Measurements from ENCODE around the gene PSMB5.
"Not testable (repeated sequence)": the region's sequence is repeated elsewhere in the genome, so short reads cannot be mapped to it uniquely, and the experiment has no call there.

Gene PSMB5

DNA sequence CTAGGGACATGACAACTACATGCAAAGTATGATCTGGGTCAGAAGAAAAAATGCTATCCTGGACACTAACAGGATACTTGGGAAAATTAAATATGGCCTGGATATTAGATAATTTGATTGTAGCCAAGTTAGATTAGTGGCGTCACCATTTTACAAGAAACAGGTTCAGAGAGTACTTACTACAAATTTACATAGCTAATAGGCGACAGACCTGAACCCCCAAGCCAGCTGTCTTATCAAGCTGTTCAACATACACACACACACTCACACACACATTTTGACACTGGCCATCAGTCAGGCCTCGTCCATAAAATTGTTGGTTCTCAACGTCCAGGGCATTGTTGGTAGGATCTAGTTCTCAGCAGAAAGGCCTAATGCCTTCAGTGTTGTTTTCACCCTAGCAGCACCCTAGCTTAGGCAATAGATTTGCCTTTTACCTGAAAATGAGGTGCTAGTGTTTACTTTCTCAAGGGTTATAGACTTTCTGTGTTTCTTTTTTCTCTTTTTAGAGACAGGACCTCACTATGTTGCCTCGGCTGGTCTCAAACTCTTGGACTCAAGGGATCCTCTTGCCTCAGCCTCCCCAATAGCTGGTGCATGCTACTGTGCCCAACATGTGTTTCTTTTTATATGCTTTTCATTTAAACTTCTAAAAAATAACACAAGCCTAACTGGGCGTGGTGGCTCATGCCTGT lies 21.5 kb downstream of the PSMB5 start:
- no peak for DNase-seq

DNA sequence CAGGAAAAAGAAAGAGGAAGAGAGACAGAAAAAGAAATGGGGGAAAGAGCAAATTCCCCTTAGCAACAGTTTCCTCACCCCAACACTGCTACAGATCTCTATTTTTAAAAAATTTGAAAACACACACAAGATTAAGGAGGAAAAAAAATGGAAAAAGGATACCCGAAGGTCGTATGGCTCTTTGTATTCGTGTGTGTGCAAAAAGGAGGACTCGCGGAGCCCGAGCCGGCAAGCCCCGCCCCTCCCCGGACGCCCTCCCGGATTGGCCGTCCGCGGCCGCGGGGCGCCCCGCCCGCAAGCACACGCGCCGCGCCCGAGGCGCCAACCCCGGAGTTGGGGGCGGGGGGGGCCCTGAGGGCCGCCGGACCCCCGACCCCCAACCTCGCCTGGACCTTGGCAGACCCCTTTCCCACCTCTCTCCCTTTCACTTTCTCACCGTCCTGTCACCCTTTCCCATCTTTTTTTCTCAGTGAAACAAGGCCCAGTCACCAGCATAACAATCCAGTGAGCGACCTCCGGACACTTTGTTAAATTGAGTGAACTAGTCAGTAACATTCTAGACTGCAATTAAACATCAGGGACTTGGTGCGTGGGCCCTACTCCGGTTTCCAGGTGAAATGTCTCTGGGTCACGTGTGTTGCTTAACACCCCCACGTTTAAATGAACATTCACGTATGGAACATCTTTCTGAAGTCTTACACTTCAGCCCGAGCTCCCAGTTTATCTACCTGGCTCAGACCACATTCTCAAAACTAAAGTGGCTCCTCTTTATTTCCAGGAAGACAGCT lies 24.6 kb downstream of the PSMB5 start, which contains the start of gene C14orf93:
C14orf93 (minus strand) TSS at position 205 of the 788 bp plus-strand sequence. CDS start 11,120 bp downstream, outside the sequence.
- DNase-seq: peak; percentile 67

DNA sequence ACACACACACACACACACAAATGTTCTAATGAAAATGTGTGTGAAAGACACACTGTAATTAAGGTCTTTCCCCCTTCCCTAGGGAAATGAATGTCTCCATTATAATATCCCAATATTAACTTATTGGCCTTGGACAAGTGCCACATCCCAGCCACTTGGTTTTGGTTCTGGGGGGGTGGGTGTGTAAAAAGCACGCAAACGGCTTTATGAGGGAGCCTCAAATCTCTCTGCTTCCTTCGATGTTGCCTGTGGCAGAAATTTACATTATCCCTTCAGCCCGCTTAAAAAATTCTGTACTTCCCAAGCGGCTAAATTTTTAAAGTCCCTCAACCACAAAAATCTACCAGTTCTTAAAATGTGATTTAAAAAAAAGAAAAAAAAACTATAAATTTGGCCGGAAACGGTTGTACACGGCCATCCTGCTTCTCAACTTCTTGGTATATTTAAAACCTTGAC lies 25.2 kb downstream of the PSMB5 start:
- no peak for DNase-seq

DNA sequence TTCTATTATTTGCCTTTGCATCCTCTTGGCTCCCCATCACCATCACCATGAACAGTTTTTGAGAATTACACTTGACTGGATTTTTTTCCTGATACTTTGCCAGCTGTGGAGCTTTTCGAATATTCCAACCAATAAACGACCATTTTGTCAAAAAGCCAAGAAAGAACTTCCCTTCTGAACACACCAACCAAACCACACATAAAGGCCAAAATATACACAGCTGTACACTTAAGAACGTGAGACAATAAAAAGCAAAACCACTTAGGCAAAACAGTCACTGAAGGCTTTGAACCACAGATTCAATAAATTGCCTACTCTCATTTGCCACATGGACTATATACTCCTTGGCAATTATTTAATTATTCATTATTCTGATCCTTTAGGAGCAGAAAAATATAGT lies 25.9 kb downstream of the PSMB5 start:
- peak; percentile 26 for DNase-seq

DNA sequence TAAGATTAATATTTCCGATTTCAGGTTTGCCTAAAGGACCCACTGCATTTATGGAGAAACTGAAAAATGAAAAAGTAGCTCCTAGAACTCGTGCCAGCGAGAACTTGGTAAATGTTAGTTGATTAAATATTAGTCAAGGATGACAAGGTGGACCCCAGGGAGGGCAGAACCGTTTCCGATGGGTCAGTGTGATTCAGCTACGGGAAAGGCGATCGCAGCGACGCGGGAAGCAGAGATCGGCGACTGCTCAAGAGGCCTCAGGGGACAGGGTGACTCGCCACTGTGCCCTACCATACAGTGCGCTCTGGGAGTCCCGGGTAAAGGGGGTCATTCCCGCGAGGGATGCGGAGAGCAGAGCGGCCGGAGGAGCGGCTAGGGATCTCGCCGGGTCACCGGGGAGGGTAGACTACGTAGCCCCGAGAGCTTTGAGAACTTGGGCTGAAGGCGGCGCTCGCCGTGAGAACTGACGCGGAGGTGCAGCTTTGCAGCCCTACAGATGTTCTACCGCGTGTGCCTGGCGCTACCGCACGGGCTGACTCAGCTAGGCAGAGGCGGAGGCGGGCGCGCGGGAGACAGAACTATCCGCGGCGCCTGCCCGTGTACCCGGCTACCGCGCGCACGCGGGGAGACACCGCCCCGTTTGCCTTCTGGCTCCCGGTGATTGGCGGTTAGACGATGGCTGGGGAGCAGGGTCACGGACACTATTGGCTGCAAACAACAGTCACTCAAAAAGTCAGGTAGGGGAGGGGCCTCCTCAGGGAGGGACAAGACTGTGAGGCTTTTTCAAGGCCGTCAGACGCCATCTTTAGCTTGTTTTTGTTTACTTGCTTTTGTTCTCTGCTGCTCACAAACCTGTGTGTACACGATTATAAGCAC lies 27.9 kb downstream of the PSMB5 start:
- DNase-seq: peak; percentile 98

DNA sequence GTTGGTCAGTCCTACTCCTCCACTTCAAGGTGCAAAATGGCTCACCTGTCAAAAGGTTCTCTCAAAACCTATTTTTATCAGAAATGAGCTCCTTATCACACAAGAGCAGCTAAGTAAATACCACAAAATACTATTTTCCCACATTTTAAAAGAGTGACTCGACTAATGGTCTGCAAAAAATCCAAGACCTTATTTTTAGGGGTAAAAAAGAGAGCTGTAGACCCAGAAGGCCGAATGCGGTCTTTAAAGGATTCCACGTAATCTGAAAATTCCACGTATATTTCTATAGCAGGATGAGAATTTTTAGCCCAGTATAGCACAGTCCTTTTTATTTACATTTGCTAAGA lies 28.5 kb downstream of the PSMB5 start:
- DNase-seq: no peak

DNA sequence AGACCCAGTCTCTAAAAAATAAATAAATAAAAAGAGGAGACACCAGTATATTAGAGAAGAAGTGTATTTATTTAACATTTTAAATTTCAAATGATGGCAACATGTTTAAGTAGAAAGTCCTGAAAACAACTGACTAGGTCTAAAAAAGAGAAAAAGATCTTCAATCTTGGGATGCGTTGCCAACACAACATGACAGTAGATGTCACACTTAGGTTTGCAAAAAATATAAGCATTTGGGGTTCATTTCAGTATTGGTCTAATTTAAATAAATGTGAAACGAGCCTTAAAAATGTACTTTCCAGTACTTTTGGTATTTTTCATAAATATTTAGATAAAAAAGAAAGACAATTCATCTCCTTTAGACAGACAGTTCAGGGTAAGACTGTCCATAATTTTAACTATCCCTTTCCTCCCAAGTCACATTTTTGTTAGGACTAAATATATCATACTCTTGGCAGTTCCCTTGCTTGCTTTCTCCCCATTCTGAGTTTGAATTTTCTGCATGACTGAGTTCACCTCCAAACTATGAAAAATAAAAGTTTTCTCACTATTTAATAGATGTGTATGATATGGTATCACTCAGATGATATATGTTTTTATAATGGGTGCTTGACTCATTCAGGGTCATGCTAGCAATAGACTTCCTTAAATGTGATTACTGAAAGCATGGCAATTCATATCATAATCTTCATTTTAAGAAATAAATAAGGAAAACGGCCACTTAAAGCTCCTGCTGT lies 29.1 kb downstream of the PSMB5 start:
- no peak for DNase-seq

DNA sequence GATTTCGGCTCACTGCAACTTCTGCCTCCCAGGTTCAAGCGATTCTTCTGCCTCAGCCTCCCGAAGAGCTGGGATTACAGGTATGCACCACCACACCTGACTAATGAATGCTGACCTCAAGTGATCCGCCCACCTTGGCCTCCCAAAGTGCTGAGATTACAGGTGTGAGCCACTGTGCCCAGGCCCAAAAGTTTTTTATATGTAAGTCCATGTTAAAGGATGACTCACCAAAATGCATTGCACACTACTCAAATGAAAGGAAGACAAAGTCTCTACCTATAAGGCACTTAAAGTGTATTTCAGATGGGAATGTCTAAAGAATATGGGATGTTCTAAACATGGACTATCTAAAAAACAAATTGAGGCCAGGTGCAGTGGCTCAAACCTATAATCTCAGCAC lies 30.4 kb downstream of the PSMB5 start:
- not testable (repeated sequence) for DNase-seq

DNA sequence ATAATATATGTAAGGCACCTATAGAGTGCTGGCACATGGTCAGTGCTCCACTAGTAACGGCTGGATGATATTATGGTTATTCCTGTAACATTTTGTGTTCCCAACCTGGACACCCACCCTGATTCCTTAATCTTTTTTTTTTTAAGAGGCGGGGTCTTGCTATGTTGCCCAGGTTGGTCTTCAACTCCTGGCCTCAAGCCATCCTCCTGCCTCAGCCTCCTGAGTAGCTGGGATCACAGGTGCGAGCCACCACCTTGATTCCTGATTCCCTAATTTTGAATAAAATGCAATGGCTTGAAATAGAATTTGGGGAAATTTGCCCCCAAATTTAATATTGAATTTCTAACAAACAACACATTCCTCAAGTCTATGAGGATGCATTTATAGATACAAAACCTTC lies 32.1 kb downstream of the PSMB5 start:
- DNase-seq: no peak

DNA sequence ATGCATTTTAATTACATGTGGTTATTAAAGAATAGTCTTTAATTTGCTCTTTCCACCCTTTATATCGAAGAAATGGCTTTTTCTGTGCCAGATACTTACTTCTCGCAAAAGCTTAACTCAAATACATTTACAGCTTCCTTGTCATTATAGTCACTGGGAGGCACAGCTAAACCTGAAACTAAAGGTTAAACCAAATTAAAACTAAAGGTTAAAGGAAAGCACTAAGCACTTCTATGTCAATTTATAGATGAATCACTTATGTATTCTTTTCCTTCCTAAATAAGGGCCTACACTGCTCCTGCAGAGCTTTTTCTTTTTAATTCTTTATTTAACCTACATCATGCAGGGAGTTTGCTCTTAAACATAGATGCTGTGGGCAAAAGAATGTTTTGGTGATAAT lies 33.8 kb downstream of the PSMB5 start:
- no peak for DNase-seq

DNA sequence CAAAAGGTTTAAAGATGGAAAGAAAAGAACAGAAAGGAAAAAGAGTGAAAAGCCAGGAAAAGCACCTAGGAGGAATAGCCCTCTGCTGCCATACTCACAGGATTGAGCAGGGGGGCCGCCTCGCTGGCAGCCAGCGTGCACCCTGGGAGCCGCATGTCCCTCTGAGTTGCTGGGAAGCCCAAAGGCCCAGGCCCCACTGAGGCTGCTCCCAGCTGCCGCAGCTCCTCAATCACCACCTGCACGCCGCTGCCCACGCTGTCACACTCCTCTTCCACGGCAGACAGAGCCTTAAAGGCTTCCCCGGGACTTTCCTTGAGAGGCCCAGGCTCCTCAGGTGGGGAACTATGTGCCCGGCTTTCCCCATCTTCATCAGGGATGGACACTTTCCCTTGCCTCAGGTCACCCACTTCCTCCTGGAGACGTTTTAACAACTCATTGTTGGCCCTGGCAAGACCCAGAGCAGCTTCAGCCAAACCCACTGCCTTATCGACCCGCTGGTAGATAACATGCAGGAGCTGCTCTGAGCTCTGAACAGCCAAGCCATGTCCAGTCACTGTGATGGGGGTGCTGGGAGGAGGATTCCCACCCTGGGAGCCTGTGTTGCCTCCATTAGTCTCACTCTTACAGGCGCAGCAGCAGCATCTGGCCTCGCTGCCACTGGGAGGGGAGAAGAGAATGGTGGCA lies 36.2 kb downstream of the PSMB5 start:
- no peak for DNase-seq

DNA sequence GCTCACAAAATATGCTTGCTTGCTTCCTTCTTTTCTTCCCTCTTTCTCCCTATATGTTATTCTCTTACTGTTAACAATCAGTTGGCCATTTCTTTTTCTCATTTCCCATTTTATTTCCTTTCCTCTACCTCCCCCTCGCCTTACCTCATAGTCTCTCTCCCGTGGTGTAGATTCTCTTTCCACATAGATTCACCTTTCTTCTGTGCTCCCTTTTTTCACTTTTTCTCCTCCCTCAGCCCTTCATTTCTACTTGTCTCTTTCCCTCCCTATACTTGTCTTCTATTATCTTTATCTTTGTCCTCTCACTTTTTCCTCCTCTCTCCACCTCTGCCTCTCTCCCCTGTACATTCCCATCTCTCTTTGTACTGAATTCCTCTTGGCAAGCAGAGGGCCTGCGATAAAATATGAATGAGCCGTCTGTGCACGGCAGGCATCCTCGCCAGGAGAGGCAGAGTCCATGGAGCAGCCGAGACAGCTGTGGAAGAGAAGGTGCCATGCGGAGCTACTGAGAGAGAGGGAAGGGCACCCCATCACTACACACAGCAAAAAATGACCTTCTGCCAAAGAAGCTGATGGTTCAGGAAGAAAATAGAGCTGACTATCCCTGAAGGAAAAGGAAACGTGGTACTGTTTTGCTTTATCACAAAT lies 36.9 kb downstream of the PSMB5 start:
- DNase-seq: no peak

DNA sequence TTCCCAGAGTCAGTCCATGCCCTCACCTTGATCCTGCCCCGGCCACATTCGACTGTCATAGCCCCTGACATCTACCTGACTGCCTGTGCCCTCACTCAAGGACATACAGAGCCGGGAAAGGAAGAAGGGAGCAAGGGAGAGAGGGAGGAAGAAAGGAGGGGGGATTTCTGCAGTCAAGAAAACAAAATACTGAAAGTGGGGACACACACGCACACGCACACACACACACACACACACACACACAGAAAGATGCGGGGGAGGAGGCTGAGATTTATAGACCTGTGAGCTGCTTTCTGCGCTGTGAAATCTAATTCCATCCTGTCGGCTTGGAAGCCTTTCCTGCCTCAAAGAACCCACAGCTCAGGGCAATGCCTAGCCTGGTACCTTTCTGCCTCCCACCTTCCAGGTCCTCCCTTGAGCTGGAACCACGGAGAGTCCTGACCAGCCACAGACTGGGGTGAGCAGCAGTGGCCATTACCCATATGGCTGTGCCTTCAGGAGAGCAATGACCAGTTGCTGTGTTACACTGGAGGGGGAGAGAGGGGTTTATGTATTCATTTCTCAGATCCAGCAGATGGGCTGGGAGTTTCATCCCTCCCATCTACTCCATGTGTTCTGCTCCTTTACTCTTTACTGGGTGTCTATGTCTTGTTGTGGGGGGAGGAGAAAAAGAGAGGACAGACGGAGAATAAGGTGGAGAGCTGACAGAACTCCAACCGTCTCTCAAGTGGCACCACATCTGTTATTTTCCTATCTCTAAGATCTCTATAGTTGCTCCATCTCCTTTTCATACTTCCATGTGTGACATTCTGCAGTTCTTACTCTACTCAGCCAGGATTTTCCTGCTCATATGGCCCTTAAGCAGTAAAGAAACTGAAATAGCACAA lies 37.7 kb downstream of the PSMB5 start:
- DNase-seq: peak; percentile 61

DNA sequence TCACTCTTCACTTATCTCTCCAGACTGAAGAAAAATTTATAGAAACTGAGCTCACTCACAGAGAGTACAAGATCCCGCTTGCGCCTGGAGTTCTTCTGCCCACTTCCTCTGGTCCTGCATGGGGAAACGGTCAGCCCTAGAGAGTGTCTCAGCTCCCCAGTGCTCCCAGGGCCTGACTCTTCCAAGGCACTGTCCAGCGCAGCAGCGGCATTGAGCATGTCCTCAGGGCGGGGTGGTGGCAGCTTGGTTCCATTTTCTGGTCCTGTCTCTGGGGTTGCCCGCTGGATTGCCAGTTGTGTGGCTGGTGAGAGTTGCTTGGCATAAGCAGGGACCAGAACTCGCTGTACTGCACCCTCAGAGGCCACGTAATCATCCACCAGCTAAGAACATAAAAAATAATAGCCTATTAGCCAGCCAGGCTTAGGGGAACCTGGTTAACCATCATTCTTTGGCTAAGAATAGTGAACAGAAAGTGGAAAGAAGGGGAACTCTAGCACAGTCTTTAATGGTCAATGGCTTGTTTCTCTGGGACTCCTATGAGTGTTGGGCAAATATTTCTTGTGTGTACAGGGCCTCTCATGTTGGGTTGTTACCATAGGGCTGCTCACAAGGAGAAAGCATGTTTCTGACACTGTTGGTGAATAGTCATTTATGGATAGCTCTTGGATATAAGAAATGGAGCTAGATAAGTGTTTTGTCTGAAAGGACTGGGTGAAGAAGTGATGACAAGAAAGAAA lies 38.6 kb downstream of the PSMB5 start:
- no peak for DNase-seq

DNA sequence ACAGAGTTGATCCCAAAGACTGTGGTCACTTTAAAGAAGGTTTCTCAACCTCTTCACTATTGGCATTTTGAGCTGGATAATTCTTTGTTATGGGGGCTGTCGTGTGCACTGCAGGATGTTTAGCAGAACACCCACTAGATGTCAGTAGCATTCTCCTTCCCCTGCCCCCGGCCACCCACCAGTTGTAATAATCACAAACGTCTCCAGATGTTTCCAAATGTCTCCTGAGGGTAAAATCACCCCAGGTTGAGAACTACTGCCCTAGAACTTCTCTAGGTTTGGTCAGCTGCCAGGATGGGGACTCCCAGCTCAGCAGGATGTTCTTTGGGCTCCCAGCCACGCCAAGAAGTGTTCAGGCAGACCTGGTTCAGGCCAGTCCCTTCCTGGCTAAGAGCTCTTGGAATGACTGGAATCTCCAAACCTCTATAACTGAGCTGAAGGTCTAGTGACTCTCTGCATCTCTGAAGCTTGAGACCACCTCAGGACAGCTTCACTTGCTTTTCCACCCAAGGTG lies 39.9 kb downstream of the PSMB5 start:
- peak; percentile 68 for DNase-seq

DNA sequence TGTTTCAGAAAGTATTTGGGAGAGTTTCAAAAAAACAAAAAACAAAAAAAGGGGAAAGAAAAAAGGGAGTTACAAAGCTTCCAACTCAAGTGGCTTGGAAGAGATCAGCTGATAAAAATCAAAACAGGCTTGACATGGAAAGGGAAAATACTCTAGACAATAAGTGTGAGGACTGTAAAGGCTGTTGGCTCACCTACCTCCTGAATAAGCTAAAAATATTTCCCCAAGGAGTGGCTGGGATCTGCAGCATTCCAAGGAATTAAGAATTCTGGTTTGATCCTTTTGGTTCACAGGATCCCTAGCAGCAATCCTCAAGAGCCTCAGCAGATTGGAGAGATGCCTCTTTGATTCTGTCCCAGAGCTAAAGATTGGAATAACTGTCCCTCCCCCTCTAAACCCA lies 41.2 kb downstream of the PSMB5 start:
- DNase-seq: no peak

DNA sequence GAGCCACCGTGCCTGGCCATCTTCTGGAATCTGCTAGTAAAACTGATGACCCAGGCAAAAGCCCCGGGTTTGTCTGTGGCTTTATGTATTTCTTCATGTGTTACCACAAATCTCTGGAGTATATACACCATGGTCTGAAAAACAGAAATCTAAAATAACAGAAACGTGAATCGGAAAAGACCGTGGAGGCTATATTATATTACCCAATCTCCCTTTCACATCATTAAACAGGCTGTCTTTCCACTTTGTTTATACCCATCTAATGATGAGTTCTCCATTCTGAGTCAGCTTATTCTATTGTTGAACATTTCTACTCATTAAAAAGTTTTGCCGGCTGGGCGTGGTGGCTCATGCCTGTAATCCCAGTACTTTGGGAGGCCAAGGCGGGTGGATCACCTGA lies 42.8 kb downstream of the PSMB5 start:
- no peak for DNase-seq

DNA sequence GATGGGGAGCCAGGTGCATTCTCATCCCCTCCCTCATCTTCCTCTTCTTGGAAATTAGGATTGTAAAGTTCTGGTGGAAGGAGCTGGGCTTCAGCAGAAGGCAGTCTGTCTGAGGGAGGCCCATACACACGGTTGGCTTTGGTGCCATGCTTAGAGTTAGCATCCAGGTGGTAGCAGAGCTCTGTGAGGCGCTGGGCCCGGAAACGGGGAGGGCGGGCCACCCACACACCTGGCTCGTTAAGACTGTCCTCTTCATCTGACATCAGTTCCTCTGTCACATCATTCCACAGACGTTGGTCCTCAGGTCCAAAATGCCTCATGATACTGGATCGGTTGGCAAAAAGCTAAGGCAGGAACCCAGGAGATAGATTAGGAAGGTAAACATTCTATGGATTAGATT lies 47.4 kb downstream of the PSMB5 start:
- DNase-seq: no peak

DNA sequence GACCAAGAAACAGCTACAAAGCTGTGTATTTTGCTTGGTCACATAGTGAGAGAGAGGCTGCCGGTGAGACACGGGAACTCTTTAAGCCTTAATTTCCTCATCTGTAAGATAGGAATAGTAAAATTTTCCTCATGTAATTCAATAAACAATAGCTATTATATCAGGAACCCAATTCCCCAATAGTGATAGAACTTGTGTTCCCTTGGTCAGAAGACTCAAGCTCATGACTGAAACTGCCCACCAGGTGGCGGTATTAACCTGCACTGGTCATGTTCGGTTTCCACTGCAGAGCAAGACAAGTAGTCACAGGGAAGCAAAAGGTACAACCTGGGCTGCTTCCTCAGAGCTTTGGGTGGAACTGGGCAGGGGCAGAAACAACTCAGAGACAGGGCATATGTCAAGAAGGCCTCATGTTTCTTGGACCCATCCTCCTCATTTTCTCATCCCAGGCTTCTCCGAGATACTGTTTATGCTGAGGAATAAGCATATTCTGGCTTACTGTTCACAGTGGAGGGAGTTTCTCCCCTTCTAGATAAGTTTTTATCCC lies 48.1 kb downstream of the PSMB5 start:
- DNase-seq: peak; percentile 77
